Activated CD4-positive, alpha-beta T cell treated with anti-CD3 and anti-CD28 coated beads, Interleukin-2, amount 50 U/mL, for 48 hours (primary cell): ENCODE results near the gene LPAR2.

ENCODE experiments used
- DNase-seq, 2 experiments: peaks; one replicate each; pipeline ENCODE4 v3.0.0-alpha.2; 2020

LPAR2 gene

GRCh38 chr19:19652482-19653295 lies 24.7 kb upstream of the LPAR2 start:
- DNase-seq, result no peak

- no peak for DNase-seq
Observed at GRCh38 chr19:19651076-19651475, 23.1 kb upstream of the LPAR2 start.

- DNase-seq, result no peak
Observed at GRCh38 chr19:19650331-19650730, 22.3 kb upstream of the LPAR2 start.

GRCh38 chr19:19649580-19649995 lies 21.6 kb upstream of the LPAR2 start:
- no peak for DNase-seq

DNA sequence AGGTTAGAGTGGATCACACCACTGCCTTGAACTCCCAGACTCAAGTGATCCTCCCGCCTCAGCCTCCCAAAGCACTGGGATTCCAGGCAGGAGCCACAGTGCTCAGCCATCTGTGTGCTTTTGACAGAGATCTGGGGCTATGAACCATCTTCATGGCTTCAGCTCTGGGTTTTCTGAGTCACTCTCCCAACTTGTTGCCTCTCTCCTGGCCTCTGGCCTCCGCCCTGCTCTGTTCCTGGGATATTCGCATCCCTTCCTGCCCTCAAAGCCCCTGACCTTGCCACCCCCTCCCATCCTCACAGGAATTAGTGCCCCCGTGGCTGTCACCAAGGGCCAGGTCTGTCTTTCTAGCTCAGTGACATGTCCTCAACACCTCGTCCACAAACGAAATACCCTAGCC lies 21.1 kb upstream of the LPAR2 start:
- no peak for DNase-seq

- no peak for DNase-seq
Observed at GRCh38 chr19:19647037-19647835, 19.2 kb upstream of the LPAR2 start.

- DNase-seq, result no peak
Observed at GRCh38 chr19:19645233-19645870, 17.3 kb upstream of the LPAR2 start.

DNA sequence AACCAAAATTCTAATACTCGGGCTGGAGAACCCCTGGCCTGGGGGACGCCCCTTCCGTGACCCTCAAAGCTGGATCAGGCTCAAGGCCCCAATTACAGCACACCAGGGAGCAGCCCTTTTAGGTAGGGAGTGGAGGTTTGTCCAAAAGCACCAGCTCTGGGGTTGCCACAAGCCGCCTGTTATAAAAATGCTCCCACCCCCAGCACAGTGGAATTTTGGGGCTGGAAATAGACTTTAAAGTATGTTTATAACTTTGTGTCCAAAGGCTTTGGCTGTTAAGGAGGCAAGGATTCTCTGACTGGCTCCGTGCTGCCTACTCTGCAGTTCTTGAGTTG lies 16.0 kb upstream of the LPAR2 start:
- no peak for DNase-seq

DNA sequence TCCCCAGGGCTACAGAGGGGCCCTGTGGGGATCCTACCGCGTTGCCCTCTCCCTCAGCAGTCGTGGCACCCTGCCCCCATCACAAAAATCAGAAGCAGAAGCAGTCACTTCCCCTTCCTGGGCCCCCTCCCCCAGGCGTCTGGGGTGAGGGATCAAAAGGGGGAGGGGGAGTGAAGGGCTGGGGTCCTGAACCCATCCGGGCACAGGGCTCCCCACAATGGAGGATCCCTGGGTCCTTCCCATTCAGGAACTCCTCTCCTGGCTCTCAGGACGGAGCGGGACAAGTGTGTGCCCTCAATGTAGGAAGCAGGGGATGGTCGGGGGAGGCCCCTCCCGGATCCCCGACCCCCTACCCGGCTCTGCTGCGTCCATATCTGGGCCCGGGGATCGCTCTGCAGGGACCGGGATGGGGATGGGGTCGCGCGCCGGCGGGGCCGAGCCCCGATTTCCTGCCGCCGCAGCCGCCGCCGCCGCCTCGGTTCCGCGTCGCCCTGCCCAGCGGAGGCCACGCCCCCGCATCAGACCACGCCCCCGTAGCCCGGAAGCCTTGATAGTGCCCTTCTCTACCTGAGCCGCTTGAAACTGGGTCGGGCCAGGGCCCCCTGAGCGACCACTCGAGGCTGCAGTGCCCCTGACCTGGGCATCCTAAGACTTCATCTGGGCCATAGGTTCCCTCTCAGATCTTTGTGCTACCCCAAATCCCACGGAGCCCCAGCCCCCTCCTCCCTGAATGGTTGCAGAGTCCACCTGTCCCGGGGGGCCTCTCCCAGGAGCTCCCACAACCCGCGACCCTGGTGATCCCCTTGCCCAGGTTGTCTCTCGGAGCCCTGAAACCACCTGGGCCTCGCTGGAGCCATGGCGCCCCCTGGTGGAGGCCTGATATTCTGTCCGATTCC lies 15.4 kb upstream of the LPAR2 start, which contains the start of gene GMIP:
GMIP (minus strand) TSS at position 500 of the 896 bp plus-strand sequence; CDS start at position 372, 128 bp downstream.
- peak; percentile 90 for DNase-seq

GRCh38 chr19:19642506-19643157 lies 14.6 kb upstream of the LPAR2 start:
- peak; percentile 57 to 69 for DNase-seq

DNA sequence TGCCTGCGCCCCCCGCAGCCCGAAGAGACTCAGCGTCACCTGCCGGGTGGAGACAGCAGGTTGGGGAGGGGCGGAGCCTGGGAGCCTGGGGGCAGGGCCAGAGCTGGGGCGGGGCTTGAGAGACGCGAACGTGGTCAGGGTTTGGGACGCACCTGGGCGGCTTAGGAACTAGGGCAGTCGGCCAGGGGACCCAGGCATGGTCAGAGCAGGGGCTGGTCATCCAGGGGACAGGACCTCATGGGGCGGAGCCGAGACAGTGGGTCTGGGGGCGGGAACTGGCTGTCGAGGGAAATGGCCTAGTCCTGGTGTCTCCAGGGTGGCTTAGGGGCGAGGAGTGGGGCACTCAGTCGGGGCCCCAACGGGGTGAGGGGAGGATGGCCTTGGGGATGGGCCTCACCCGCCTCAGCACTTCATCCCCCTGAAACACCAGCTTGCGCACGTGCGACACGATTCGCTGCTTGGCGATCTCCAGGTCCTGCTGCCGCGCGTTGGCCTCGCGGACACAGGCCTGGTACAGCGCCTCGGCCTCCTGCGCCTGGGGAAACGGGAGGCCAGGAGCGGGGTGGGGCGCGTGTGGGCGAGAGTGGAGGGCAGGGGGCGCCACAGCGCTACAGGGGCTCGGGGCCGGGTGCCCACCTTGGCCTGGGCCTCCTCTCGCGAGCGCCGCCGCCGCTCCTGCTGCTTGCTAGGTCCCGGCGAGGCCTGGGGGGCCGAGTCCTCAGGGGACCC lies 9.7 kb upstream of the LPAR2 start:
- peak in 1 of 2 experiments; percentile 16 for DNase-seq

DNA sequence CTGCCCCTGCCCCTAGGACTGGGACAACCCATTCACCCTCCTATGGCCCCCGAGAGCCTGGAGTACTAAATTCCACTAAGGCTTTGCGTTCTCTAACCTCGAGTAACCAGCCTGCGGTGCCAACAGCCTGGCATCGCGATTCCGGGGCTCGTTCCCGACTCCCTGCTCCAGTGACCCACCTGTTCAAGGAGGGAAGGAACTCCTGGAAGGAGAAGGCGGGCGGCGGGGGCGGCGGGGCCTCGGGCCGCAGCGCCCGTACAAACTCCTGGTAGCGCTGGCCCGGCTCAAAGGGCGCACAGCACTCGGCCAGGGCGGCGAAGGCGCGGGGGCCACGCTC lies 9.1 kb upstream of the LPAR2 start:
- DNase-seq, result no peak

- DNase-seq, result no peak
Observed at GRCh38 chr19:19636573-19637185, 8.7 kb upstream of the LPAR2 start.

- DNase-seq, result no peak
Observed at GRCh38 chr19:19635313-19635702, 7.3 kb upstream of the LPAR2 start.

GRCh38 chr19:19634516-19635312 lies 6.7 kb upstream of the LPAR2 start:
- no peak for DNase-seq

- DNase-seq, result no peak
Observed at GRCh38 chr19:19633711-19634515, 5.9 kb upstream of the LPAR2 start.

DNA sequence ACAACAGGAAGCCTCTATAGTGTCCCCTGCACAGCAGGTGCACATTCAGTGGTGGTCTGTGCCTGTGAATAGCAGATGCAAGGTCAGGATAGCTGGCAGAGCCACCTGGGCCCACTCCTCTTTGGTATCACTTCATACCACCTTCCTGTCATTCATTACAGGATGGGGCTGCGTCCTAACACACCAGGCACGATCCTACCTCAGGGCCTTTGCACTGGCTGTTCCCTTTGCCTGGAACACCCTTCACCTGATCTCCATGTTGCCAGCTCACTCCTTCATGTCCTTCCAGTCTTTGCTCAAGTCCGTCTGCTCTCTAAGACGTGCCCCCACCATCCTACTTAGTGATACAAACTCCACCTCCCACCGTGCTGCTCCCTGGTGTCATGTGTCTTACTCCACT lies 4.6 kb upstream of the LPAR2 start:
- no peak for DNase-seq

GRCh38 chr19:19631346-19631745 lies 3.3 kb upstream of the LPAR2 start:
- no peak for DNase-seq

GRCh38 chr19:19630426-19630825 lies 2.4 kb upstream of the LPAR2 start:
- DNase-seq, result no peak
